WERI-Rb-1 (cell line): ENCODE measurements around the gene UNC5B.

Source experiments
- DNase-seq: peaks from one replicate; pipeline ENCODE4 v3.0.0-alpha.2; 2020
- H3K27ac ChIP-seq: fragments of 250-450 bp; sonication (Bioruptor Pico); 2 replicates; pipeline ENCODE4 v1.5.1; 2020; ENCODE audit warnings: mild to moderate bottlenecking, moderate library complexity
- H3K27me3 ChIP-seq: fragments of 250-450 bp; sonication (Bioruptor Pico); 2 replicates; pipeline ENCODE4 v1.5.1; 2021; ENCODE audit warnings: mild to moderate bottlenecking, low read depth, moderate library complexity; ENCODE audit not compliant: insufficient read depth, severe bottlenecking
- H3K36me3 ChIP-seq: fragments of 250-450 bp; sonication (Bioruptor Pico); 2 replicates; pipeline ENCODE4 v1.5.1; 2020; ENCODE audit warnings: mild to moderate bottlenecking, moderate library complexity
- H3K4me3 ChIP-seq: 2 replicates; pipeline ENCODE4 v1.5.1; 2011; ENCODE audit warnings: low read depth, mild to moderate bottlenecking, control low read depth, low read length
- H3K9me3 ChIP-seq: fragments of 250-450 bp; sonication (Bioruptor Pico); 2 replicates; pipeline ENCODE4 v1.5.1; 2021; ENCODE audit warnings: mild to moderate bottlenecking, moderate library complexity; ENCODE audit not compliant: severe bottlenecking
- CTCF ChIP-seq: IDR thresholded peaks from 2 replicates; pipeline ENCODE4 v1.5.1; 2011; ENCODE audit warnings: low read depth, mild to moderate bottlenecking, control low read depth, inconsistent platforms, low read length

UNC5B gene

GRCh38 chr10:71273506-71273905 lies 61.1 kb downstream of the UNC5B start:
- no peaks in the 10 kb centered on the region for H3K36me3 ChIP-seq
- no peaks in the 10 kb centered on the region for H3K9me3 ChIP-seq
- H3K4me3 ChIP-seq = no peak overlapping the region
- no peak for DNase-seq
- TF ChIP-seq CTCF = no peak
- H3K27me3 ChIP-seq = no peaks in the 10 kb centered on the region
- no peak overlapping the region for H3K27ac ChIP-seq

GRCh38 chr10:71274901-71275796 lies 62.8 kb downstream of the UNC5B start:
- no peaks in the 10 kb centered on the region for H3K9me3 ChIP-seq
- no peaks in the 10 kb centered on the region for H3K27me3 ChIP-seq
- no peak overlapping the region for H3K27ac ChIP-seq
- H3K36me3 ChIP-seq = no peaks in the 10 kb centered on the region; the same call in 1 of the 2 replicates
- no peak for TF ChIP-seq CTCF
- DNase-seq = no peak
- no peak overlapping the region for H3K4me3 ChIP-seq

GRCh38 chr10:71276873-71277272 lies 64.5 kb downstream of the UNC5B start:
- no peak overlapping the region for H3K4me3 ChIP-seq
- no peaks in the 10 kb centered on the region for H3K27me3 ChIP-seq
- no peak overlapping the region for H3K27ac ChIP-seq
- peaks cover 3% of the 10 kb centered on the region; the same call in 1 of the 2 replicates for H3K36me3 ChIP-seq
- DNase-seq = no peak
- no peaks in the 10 kb centered on the region for H3K9me3 ChIP-seq
- TF ChIP-seq CTCF = no peak

- TF ChIP-seq CTCF = no peak
- H3K4me3 ChIP-seq = no peak overlapping the region
- H3K27me3 ChIP-seq = no peaks in the 10 kb centered on the region
- no peaks in the 10 kb centered on the region for H3K9me3 ChIP-seq
- H3K36me3 ChIP-seq = peaks cover 4% of the 10 kb centered on the region; the same call in 1 of the 2 replicates
- H3K27ac ChIP-seq = no peak overlapping the region
- no peak for DNase-seq
Observed at GRCh38 chr10:71277914-71278665, 65.7 kb downstream of the UNC5B start.

- peak; percentile 45 for DNase-seq
- TF ChIP-seq CTCF = no peak
- Histone ChIP-seq H3K27ac (peak overlapping the region; percentile 31), H3K4me3 (no peak overlapping the region), H3K36me3 (peaks cover 4% of the 10 kb centered on the region; the same call in 1 of the 2 replicates), H3K9me3 (no peaks in the 10 kb centered on the region), H3K27me3 (no peaks in the 10 kb centered on the region)
Observed at GRCh38 chr10:71278691-71279588, 66.6 kb downstream of the UNC5B start.
